HG03159 (cell line): ENCODE results near the gene NKX2-4.
"Not testable (repeated sequence)": the region's sequence is repeated elsewhere in the genome, so short reads cannot be mapped to it uniquely, and the experiment has no call there.

Experiments
- ATAC-seq: cut with Tn5 transposase; IDR thresholded peaks from one replicate; pipeline ENCODE4 v1.9.1; 2021; ENCODE audit warnings: mild to moderate bottlenecking, moderate library complexity; ENCODE audit not compliant: unreplicated experiment

The NKX2-4 gene

DNA sequence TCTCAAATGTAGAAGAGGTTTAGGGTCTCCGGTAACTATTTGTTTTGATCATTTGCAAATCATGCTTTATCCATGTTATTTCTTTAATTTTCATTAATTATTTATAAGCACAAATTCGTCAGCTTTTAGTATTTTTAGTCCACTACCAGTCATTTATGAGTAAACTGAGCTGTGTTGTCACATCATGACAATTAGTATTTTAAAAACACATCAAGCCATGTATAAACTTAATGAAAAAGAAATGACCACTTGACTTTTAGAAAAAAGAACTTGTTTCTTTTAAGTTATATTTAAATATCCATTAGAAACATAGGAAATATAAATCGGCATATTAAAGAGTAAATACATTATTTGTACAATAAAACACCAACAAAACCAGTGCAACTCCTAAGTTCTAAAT is 2.8 kb downstream of the NKX2-4 start:
- ATAC-seq: no peak

GRCh38 chr20:21393816-21394519 is 3.4 kb downstream of the NKX2-4 start:
- no peak for ATAC-seq

- no peak for ATAC-seq
Observed at GRCh38 chr20:21393166-21393565, 4.2 kb downstream of the NKX2-4 start.

DNA sequence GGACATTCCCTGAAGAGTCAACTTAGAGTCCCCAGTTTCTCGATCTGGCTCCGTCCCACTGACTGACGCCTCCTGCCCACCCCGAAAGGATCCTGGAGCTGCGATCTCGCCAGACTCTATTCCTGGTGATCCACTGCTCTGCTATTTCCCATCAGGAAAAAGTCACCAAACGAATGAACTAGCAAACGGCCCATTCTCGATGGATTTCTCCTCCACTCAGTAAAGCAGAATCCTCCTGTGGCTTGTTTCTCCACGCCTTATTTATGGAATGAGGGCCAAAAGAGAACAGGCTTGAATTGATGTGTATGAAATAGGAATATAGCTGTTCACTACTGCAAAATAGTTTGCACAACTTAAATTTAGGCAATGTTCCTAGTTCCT is 5.4 kb downstream of the NKX2-4 start:
- no peak for ATAC-seq

DNA sequence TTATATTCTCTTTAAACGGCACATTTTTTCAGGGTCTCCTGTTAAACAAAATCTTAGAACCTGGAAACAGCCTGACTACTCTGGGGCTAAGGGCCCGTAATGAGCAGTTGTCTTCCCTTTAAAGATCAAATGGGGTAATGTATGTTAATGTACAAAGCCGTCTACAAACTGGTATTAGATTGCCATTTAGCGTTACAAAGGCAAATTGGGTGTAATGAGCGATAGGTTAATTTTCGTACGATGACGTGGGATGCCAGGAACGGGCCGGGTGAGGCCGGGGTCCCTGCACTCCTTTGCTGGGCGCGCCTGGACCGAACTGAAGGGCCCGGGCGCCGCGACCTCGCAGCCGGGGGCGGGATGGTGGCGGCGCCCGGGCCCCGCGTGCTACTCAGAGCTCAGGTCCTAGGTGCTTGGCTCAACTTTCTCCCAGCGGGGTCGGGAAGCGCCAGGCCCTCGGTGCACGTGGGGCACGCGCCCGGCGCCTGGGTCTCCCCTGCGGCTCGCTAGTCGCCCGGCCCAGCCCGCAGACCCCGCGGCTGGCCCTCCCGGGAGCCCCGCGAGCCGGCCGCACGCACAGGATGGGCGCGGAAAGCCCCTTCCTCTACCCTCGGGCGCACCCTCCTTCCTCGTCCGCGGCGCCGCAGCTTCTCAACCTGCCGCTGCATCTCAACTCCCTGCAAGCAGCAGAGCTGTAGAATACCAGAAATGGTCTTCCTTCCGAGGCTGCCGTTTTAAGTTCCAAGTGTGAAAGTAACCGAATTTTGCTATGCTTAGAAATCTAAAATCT is 5.9 kb downstream of the NKX2-4 start:
- no peak for ATAC-seq

DNA sequence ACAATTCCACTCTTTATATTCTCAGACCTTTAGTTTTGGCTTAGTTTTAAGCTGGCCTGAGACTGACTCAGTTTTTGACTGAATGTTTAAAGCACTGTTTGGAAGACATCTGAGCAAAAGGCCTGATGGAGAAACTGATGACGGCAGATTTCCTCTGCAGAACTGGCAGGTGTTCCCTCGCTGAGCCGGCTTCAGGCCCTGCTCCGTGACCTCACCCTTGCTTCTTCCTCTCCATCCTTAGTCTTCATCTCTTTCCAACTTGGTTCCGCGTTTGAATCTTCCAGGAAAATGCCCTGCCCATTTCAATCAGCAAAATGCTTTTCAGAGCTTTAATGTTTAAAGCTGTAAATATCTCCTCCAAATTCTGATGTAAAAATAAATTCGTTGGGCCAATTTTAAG is 6.6 kb downstream of the NKX2-4 start:
- ATAC-seq: no peak

DNA sequence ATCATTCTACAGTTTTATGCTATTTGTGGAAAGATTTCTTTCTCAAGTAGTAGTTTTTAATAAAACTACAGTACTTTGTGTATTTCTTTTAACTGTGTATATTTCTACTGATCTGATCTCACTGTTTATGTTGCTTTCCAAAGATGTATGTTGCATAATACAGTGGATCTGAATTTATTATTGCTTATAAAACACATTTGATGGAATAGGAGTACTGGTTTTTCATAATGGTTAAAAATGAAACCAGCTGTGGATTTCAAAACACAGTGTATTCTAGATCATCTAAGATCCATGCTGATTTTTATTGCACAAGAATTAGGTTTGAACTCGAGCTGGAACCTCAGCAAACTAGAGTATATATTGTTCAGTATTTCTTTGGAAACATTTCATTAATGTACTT is 8.0 kb downstream of the NKX2-4 start:
- ATAC-seq: no peak

- no peak for ATAC-seq
Observed at GRCh38 chr20:21388566-21388965, 8.8 kb downstream of the NKX2-4 start.

GRCh38 chr20:21387528-21387927 is 9.8 kb downstream of the NKX2-4 start:
- no peak for ATAC-seq

GRCh38 chr20:21386111-21386510 is 11.2 kb downstream of the NKX2-4 start:
- ATAC-seq: no peak

GRCh38 chr20:21384308-21384892 is 12.9 kb downstream of the NKX2-4 start:
- ATAC-seq: no peak

GRCh38 chr20:21381619-21382018 is 15.7 kb downstream of the NKX2-4 start:
- ATAC-seq: no peak

DNA sequence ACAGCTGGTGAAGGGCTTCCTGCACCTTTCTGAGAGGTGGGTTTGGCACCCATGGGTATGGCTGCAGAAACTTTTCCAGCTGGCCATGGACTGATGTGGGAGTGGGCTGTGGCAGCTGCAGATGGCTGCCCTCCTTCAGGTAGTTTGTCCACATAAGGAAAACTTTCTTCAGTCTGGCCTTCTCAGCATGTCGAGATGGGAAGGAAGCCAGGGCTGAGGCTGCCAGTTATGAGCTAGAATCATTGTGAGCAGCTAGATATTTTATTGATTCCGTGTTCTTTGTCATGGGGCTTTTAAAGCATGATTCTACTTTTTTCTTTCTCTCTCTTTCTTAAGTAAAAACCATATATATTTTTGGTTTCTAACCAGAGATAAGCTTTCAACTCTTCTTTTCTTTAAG is 16.6 kb downstream of the NKX2-4 start:
- no peak for ATAC-seq

DNA sequence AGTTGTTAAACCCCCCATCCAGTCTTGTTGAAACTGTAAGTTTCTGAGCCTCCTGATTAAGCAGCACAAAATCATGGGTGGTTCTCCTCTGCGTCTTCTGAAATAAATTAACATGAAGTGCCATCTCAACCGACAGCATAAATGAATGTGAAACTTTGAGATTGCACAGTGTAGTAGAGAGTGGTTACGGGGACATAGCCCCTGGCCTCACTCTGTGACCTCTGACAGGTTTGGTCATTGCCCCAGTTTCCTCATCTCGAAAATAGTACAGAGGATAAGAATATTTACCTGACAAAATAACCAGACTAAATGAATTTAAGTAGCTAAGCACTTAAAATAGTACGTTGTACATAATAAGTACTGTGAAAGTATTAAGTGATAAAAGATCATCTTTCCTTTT is 19.1 kb downstream of the NKX2-4 start:
- no peak for ATAC-seq

GRCh38 chr20:21377701-21378100 is 19.6 kb downstream of the NKX2-4 start:
- ATAC-seq: no peak

DNA sequence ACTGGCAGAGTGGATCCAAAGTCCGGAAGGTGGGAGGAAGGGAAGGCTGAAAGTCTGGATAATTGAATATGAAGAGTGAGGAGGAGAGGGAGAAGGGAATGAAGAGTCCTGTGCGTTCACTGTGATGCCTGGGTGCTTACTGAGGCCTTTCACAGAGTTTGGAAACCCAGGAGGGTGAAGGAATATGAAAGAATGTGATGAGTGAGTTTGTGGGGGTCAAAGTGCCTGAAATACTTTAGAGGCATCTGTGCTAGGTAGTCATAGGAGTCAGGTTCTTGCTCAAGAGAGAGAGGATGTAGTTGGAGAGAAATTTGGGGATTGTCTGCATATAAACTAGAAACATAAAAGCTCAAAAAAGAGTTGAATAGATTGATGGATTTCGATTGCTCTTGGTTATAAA is 20.7 kb downstream of the NKX2-4 start:
- ATAC-seq: no peak

DNA sequence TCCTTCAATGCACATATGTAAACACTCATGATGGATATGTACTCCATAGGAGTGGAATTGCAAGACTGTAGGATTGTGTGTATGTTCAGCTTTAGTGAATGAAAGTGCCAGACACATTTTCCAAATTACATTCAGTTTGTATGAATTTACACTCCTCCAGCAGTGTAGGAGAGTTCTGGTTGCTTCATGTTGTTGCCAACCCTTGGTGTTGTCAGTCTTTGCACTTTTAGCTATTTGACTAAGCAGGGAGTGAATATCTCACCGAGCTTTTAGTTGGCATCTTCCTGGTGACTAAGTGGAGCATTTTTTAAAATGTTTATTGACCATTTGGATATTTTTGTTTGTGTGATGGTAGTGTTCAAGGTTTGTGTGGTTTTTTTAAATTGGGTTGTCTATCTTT is 23.9 kb downstream of the NKX2-4 start:
- no peak for ATAC-seq

GRCh38 chr20:21372016-21372415 is 25.3 kb downstream of the NKX2-4 start:
- no peak for ATAC-seq

- ATAC-seq: no peak
Observed at GRCh38 chr20:21371193-21371592, 26.1 kb downstream of the NKX2-4 start.

- ATAC-seq: no peak
Observed at GRCh38 chr20:21368791-21369190, 28.5 kb downstream of the NKX2-4 start.

DNA sequence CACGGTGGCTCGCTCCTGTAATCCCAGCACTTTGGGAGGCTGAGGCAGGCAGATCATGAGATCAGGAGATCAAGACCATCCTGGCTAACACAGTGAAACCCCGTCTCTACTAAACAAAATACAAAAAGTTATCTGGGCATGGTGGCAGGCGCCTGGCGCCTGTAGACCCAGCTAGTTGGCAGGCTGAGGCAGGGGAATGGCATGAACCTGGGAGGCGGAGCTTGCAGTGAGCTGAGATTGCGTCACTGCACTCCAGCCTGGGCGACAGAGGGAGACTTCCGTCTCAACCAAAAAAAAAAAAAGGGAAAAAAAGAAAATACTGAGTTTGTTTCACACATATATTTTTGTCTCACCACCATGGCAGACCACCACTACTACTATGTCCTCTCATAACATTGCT is 31.1 kb downstream of the NKX2-4 start:
- not testable (repeated sequence) for ATAC-seq

DNA sequence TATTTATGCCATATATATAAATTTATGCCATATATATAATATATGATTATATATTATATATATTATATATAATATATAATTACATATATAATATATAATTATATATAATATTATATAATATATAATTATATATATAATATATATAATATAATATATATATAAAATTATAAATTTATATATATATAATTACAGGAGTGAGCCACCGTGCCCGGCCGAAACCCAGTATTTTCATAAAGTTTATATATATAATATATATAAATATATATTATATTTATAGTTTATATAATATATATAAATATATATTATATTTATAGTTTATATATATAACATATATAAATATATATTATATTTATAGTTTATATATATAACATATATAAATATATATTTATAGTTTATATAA is 31.6 kb downstream of the NKX2-4 start:
- no peak for ATAC-seq
